DMS153 (cell line): ENCODE measurements around the gene C1QL1.
"Not testable (repeated sequence)": the region's sequence is repeated elsewhere in the genome, so short reads cannot be mapped to it uniquely, and the experiment has no call there.

ENCODE experiments used
- DNase-seq: peaks from one replicate; lab custom pipeline; 2025; lab: John Stamatoyannopoulos, UW

C1QL1 gene

DNA sequence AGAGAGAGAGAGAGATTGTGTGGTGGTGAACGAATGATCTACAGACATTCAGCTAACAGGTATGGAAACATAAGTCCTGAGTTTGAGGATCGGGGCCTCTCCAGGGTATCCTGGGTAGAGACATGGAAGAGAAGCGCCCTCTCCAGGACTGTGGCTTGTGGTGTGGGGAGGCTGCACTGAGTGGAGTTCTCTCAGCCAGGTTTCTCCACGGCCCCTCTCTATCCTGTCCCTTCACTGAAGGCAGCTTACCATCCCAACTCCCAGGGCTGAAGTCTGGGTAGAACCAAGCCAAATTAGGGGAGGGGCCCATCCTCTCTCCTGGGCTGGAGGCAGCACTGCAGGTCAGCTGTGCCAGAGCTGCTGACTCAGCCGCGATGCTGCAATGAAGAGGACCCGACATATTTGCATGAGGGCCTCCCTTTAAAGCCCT lies 6.2 kb downstream of the C1QL1 start:
- no peak for DNase-seq

DNA sequence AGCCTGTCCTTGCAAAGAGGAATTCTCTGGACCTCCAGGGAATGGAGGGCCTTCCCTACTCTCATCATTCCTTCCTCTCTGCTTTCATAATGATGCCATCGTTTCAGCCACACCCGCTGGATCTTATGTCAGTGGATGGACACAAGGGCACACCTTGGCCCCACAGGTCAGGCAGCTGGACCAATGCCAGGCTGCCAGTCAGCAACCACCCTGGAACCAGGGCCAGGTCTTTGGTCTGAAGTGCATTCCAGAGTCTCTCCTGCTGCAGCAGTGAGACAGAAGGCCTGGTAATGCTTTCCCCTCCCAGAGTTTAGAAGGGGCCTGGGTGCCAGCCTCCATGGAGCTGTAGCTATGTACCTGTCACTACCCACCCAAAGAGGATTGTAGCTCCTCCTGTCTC lies 7.4 kb downstream of the C1QL1 start:
- no peak for DNase-seq

GRCh38 chr17:44959821-44960531 lies 8.1 kb downstream of the C1QL1 start:
- DNase-seq = no peak

GRCh38 chr17:44956998-44957981 lies 10.8 kb downstream of the C1QL1 start:
- no peak for DNase-seq

DNA sequence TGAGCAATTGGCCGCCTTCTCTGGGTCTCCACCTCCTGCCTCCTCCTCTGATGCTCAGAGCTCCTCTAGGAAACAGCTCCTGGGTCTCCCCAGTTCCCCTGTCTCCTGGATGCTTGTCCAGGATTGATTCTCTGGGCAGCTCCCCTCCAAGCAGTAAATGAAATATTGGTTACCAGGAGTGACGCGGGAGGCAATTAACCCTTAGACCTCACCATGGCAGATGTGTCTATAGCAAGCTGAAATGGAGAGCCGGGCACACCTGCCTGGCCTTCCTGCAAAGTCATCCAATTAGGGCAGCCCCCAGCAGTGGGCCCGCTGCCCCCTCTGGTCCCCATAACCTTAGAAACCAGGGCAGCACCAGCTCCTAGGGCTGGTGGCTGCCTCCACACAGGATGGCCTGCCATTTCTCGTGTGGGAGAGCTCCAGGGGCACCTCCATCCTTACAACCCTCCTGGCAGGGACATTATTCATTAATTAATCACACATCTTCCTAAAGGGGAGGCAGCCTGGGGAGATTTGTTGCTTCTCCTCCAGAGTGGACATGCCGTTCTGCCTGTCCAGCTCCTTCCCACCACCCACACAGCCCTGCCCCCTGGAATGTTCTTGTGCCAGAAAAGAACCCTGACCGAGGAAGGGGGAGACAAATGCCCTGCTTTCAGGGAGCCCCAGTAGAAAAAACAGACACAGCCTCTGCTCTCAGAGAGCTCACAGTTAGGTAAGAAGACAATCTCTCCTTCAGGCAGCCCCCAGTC lies 12.3 kb downstream of the C1QL1 start:
- no peak for DNase-seq

GRCh38 chr17:44952946-44953475 lies 15.1 kb downstream of the C1QL1 start:
- DNase-seq = no peak

DNA sequence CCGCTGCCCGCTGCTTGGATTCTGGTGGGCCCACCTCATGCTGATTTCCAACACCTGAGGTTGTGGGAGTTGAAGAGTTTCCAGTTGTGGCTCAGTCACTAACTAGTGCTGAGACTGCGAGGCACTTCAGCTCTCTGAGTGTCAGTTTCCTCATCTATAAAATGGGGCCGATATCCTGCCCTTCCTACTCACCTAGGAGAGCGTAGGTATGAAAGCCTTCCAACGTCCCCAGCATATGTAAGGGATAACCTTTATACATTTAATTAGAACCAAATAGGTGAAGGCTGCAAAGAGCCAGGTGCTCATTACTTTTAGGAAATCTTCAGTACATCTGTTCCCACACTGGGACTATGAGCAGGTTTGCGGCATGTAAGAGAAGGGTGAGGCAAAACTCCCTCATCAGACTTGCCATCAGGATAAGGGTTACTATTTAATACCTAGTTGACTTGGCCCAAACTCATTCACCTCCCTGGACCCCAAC lies 19.7 kb downstream of the C1QL1 start:
- no peak for DNase-seq

DNA sequence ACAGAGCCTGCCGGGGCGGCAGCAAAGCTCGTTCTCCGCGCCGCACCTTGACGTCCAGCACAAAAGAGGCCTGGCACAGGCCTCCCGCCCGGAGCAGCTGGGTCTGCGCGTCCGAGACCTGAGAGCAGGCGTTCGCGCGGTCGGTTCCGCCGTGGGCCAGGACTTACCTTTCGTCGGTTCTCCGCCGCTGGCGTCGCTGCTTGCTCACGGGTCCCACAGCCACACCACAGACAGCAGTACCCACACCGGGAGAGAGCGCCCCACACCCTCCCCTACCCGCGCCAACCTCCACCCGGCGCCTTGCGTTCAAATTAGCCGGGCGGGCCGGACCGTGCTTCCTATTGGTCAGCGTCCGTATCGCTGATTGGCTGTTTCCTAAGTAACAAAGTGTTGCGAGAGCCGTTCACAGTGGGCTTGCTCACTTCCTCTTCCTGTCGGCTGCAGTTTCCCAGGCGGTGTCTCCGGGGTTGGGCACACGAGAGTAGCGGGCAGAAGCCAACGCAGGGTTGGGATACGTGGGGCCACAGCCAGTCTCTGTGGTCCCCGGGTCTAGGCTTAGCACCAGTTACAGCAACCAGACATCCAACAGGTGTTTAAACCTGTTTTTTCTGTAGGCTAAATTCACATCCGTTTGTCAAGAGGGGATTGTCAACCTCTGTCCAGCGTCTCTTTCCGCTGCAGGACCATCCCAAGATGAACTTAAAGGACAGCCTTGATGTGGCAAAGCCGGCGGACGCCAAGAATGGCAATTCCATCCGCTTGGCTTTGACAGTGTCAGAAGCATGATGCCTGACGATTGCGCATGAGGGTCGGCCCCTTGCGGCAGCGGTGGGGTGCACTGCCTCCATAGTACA lies 20.4 kb downstream of the C1QL1 start, which contains the start of gene KIF18B:
TSS of gene KIF18B (minus strand) at position 313 of the 854 bp plus-strand sequence. CDS start 11,429 bp downstream, outside the sequence.
- DNase-seq = peak; percentile 93

- not testable (repeated sequence) for DNase-seq
Measured at GRCh38 chr17:44945652-44946051, 22.5 kb downstream of the C1QL1 start.

DNA sequence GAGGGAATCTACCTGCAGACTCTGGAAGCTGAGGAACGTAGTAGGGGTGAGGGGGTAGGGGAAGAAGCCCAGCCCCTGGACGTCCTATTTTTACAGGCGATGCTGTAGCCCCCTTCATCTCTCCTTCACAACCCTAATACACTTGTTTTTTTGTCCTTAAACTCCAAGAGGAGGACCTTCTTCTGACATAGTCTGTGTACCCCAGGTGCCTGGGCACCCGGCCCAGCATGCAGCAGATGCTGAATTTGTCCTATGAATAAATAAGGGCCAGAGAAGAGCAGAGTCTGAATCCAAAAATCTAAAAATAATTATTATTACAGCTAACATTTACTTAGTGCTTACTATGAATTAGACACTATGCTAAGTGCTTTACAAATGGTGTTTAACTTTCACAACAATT lies 25.6 kb downstream of the C1QL1 start:
- DNase-seq = no peak

- no peak for DNase-seq
Measured at GRCh38 chr17:44941712-44942331, 26.3 kb downstream of the C1QL1 start.

DNA sequence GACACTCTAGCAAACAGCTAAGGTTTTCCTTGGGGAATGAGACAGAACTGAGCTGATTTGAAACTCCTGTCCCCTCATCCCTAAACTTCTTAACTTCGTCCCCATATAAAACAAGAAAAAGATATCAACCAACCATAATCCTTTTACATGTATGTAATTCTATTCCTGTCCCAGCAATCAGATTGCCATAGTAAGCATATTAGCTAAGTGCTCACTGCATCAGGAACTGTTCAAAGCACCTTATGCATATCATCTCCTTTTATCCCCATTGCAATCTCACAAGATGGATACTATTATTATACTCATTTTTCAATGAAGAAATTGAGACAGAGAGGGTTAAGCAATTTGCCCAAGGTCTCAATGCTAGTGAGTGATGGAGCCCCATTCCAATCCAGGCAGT lies 27.3 kb downstream of the C1QL1 start:
- DNase-seq = no peak

GRCh38 chr17:44940317-44940716 lies 27.8 kb downstream of the C1QL1 start:
- DNase-seq = no peak

GRCh38 chr17:44935116-44935515 lies 33.0 kb downstream of the C1QL1 start:
- DNase-seq = no peak

- DNase-seq = no peak
Measured at GRCh38 chr17:44934745-44935105, 33.4 kb downstream of the C1QL1 start.

GRCh38 chr17:44933824-44934744 lies 34.0 kb downstream of the C1QL1 start:
- DNase-seq = no peak

GRCh38 chr17:44932787-44933097 lies 35.4 kb downstream of the C1QL1 start:
- DNase-seq = no peak

DNA sequence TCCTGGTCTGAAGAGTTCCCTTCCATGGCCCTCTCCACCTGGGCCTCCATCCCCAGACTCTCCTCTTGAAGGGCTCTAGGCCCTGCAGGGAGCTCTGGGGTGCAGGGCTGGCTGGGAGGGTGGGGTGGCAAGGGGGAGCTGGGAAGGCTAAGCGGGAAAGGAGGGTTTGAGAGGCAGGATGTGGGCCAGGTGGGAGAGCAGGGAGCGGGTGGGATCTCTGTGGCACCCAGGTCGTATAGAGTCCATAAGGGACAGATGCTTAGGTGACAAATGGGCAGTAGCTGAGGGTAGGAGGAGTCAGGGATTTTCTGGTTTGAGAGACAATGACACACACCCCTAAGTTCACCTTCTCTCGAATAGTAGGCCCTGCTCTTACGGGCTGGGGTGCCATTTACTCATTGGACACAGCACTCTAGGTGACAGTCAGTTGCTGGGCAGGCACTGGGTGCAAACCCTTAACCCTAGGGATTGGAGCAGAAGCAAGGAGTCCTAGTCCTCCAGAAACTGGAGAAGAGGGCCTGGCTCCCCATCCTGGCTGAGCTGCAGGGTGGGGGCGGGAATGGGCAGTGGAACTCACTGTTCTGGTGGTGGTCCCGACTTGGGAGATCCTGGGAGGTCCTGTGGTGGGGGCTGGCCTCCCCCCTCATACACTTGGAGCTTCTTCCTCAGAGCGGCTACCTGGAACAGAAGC lies 35.9 kb downstream of the C1QL1 start:
- no peak for DNase-seq

DNA sequence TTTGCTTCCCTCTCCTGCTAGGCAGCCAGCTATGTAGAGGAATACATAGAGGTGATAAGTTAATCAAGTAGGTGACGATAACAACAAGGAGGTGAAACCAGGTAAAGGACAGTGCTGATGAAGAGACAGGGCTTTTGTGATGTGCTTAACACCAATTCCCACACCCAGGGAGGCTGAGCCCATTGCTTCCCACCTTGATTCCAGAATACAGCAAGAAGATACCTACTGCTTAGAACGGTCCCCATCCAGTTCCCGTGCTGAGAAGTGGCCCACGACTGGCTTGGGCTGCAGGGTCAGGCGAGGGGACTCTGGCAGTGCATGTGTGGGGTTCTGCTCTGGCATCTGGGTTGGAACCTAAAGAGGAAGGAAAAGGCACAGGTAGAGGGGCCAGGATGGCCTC lies 36.7 kb downstream of the C1QL1 start:
- no peak for DNase-seq
